HT-29 (cell line): ENCODE measurements around the gene CAPN9. TPM values are rescaled to one million over a fixed set of nuclear protein-coding genes. Genes with fewer than 3 reads are reported as not detected.
"Not testable (repeated sequence)": the region's sequence is repeated elsewhere in the genome, so short reads cannot be mapped to it uniquely, and the experiment has no call there.

Source experiments
- DNase-seq: peaks from one replicate; pipeline ENCODE4 v3.0.0-alpha.2; 2015; ENCODE audit warnings: low spot score
- total RNA-seq: library from RNA; depleted of rRNA; stranded (reverse); fragments of >200 nt; shearing (Covaris generic); gene quantifications from 2 replicates; pipeline ENCODE4 v1.2.3, GENCODE V29; 2014

Gene CAPN9
- total RNA-seq, 1 experiment from 2014 or later = 1.8 TPM

GRCh38 chr1:230747890-230748800 lies 957 bp downstream of the CAPN9 start:
- DNase-seq = no peak

GRCh38 chr1:230749150-230749549 lies 2.0 kb downstream of the CAPN9 start:
- no peak for DNase-seq

DNA sequence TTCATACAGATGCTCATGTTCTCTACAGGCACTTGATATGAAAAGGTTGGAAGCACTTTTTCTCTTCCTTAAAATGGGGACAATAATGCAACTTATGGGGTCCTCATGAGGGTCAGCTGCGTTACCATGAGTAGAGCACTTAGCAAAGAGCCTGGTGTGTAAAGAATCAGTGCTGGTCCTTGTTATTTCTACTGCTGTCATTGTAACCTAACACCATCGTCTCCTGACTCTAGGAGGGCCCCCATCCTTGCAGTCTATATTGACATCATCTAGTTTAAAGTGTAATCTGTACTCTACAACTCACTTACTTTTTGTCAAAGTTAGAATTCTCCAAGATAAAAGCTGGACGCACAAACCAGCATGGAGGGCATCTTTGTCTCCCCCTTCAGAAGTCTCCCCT lies 2.4 kb downstream of the CAPN9 start:
- DNase-seq = no peak

GRCh38 chr1:230750576-230750975 lies 3.4 kb downstream of the CAPN9 start:
- peak; percentile 52 for DNase-seq

DNA sequence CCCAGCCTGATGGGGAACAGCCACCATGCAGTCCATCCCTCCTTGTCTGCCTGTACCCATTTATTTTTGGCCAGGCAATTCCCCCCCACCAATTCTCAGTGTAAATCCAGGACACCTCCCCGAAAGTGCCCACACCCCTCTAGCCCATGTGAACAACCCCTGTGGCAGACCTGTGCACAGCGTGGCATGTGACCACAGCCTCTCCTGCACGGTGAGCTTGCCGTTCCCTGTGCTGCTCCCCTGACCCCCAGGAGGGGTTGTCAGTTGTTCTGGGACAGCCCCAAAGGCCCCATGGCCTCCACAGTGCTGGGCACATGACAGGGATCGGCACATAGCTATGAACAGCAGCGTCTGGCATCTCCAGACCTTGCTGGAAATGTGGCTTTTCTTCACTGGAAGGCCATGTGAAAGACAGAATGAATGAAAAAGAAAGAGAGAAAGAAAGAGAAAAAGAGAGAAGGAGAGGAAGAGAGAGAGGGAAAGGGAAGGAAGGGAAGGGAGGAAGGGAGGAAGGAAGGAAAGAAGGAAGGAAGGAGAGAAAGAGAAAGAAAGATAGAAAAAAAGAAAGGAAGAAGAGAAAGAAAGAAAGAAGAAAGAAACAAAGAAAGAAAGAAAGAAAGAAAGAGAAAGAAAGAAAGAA lies 3.9 kb downstream of the CAPN9 start:
- DNase-seq = peak; percentile 14

GRCh38 chr1:230752407-230752806 lies 5.2 kb downstream of the CAPN9 start:
- peak; percentile 81 for DNase-seq

DNA sequence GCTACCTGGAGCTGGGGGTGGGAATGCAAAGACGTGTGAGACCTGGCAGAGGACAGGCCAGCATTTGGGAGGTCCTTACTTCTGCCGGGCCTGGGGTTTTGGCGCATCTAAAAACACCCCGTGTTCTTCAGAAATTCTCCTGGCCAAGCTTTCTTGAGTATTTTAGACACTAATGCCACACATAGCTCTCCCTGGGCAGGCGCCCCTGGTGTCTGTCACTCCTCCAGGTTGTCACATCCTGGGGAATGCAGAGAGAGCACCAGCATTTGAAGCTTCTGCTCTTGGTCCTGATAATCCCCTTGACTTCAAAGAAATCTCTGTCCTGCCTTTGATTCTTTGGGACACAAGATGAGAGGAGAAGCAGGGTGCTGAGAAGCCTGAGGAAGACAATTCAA lies 6.0 kb downstream of the CAPN9 start:
- DNase-seq = no peak

GRCh38 chr1:230753586-230754251 lies 6.5 kb downstream of the CAPN9 start:
- DNase-seq = peak; percentile 77

- DNase-seq = no peak
These were observed 7.6 kb downstream of the CAPN9 start for GRCh38 chr1:230754796-230755195.

- DNase-seq = no peak
These were observed 10.9 kb downstream of the CAPN9 start for GRCh38 chr1:230757856-230758708.

DNA sequence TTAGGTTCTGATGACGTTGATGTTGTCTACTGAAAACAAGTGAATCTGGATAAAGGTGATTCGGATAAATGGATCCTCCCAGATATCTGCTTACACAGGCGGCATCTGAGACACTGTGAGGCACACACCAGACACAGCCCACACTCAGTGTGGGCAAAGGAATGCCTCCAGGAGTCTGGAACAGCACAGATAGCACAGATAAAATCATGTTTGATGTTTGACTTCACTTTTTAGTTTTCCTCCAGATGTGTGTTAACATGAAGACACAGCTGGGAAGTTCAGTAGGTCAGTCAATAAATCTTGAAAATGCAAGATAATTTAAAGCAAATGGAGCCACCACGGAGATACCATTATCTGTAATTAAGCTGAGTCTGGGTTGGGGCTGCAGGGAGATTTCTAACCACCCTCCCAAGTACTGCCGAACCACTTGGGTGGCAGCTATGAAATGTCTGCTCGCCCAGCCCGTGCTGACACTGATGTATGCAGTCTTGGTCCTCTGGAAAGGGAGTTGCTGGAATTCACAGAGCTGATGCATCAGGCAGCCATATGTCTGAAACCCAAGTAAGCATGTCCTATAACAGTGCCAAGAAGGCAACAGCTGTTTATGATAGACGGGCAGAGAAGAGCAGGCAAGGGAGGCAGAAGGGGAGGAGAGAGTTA lies 11.7 kb downstream of the CAPN9 start:
- no peak for DNase-seq

DNA sequence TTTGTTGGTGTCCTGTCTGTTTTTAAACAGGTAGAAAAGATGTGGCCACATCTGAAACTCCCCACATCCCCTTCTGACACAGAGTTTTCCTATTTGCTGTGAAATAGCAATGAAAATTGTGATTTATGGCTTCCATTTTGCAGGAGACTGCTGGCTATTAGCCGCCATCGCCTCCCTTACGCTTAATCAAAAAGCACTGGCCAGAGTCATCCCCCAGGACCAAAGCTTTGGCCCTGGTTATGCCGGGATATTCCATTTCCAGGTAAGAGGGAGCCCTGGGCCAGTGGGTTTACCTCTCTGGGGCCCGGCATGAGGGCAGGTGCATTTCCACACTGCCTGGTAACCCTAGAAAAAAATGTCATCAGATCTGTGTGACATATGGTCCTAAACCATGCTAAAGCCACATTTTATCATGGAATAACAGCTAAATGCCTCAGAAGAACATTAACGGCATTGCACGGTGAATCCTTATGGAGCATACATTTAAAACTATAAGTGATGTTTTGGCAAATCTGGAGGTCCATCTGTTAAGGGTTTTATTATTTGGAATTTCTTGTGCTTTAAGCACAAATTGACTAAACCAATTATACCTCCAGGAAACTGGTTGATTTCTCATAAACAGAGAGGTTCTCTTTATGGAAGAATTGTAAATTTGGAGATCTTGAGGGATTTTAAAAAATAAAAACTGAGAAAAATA lies 12.3 kb downstream of the CAPN9 start:
- no peak for DNase-seq

DNA sequence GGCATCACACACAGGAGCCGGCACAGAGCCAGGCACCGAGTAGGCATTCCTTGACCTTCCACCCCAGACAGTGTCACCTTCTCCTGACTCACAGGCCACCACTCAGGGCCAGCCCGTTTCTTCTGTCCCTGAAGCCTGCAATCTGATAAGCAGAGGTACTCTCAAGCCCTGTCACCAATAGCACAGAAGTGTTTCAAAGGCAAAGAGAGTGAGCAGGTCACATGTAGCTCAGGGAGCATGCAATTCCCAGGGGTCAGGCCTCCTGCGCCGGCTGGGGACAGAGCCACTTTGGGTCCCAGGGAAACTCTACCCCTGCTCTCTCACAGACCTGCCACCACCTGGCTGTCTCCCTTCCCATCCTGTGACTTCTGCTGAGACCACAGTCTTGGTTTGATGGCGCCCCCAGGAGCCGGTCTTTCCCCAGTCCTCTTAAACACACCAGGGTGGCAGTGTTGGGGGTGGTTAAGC lies 13.2 kb downstream of the CAPN9 start:
- peak; percentile 30 for DNase-seq

DNA sequence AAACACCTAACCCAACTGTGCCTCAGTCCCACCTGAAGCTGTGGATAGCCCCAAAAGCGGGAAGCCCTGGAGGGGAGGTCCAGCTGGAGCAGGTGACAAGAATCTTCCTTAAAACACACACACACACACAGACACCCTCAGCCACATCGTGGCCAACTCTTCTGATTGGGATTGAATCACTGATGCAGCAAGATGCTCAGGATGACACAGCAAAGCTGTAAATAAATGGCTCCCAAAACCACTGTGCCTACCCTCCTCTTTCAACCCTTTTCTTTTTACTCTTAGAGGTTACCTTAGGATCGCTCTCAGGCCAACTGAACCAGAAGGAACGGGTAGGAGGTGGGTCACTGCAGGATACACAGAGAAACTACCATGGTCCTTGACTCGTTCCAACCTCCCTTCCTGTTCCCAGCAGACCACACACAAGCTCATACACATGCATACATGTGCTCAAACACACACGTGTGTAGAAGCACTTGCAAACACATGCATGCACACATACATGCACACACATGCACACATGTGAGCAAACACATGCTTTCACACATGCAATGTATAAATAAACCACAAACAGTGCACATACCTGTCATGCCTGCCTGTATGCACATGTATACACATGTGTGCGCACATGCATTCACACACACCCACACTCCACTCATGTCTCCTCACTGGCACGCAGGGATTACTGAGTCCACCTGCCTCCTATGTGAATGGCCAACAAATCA lies 14.4 kb downstream of the CAPN9 start:
- no peak for DNase-seq

- no peak for DNase-seq
These were observed 16.9 kb downstream of the CAPN9 start for GRCh38 chr1:230763927-230764591.

GRCh38 chr1:230766318-230766717 lies 19.1 kb downstream of the CAPN9 start:
- DNase-seq = no peak

DNA sequence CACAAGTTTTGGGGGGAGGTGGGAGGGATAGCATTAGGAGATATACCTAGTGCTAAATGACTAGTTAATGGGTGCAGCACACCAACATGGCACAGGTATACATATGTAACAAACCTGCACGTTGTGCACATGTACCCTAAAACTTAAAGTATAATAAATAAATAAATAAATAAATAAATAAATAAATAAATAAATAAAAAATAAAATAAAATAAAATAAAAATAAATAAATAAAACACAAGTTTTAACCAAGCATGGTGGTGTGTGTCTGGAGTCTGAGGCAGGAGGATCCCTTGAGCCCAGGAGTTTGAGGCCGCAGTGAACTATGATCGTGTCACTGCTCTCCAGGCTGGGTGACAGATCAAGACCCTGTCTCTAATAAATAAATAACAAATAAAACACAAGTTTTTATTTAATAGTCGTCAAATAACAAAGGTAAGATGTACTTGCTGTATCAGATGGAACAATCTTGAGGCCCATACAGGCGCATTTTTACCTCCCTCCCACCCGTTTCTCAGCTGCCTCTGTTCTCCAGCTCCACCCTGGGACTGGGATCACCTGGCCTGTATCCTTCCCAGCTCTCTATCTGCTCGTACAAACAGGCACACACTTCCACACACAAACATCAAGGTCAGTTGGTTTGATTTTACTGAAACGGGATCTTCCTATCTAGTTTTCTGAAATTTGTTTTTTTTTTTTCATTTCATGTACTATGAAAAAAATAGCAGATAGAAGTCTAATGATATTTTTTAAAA lies 20.8 kb downstream of the CAPN9 start:
- not testable (repeated sequence) for DNase-seq

GRCh38 chr1:230768903-230769570 lies 21.8 kb downstream of the CAPN9 start:
- no peak for DNase-seq
